ENCODE results near the gene ACOXL.

- no peak for TF ChIP-seq CTCF (IDR thresholded peaks at IDR 0.05; ENCODE audit: low read length)
- TF ChIP-seq EZH2 (IDR thresholded peaks at IDR 0.05; ENCODE audit: borderline replicate concordance, low read length): no peak
Measured at GRCh38 chr2:111122631-111123421, 390.5 kb downstream of the ACOXL start.
